Activated CD4-positive, alpha-beta T cell treated with anti-CD3 and anti-CD28 coated beads, Interleukin-2, amount 10 ng/mL, durations not matched to agents 7 days and 5 days (primary cell): ENCODE data around the gene SIL1. TPM values are rescaled to one million over a fixed set of nuclear protein-coding genes. Genes with fewer than 3 reads are reported as not detected.

Source experiments
- CTCF ChIA-PET: fragments of 350-600 bp; sonication (Branson Sonifier 250); formaldehyde crosslinking; loops from one replicate; lab custom pipeline; 2021; ENCODE audit warnings: antibody characterized with exemption; lab: Charles Lee
- POLR2A ChIA-PET: fragments of 350-600 bp; sonication (Branson Sonifier 250); formaldehyde crosslinking; loops from one replicate; lab custom pipeline; 2021; ENCODE audit warnings: antibody characterized with exemption; lab: Charles Lee
- DNase-seq: peaks from one replicate; pipeline ENCODE4 v3.0.0-alpha.2; 2020
- H3K27ac Mint-ChIP-seq: one replicate; pipeline ENCODE4 v1.8.0; 2021; ENCODE audit warnings: mild to moderate bottlenecking, moderate library complexity, mixed read lengths
- H3K27me3 Mint-ChIP-seq: one replicate; pipeline ENCODE4 v1.8.0; 2021; ENCODE audit warnings: mixed read lengths
- H3K36me3 Mint-ChIP-seq: one replicate; pipeline ENCODE4 v1.8.0; 2021; ENCODE audit warnings: low read depth, mixed read lengths
- H3K4me1 Mint-ChIP-seq: one replicate; pipeline ENCODE4 v1.8.0; 2021; ENCODE audit warnings: mixed read lengths
- H3K4me3 Mint-ChIP-seq: one replicate; pipeline ENCODE4 v1.8.0; 2021; ENCODE audit warnings: mild to moderate bottlenecking, moderate library complexity, mixed read lengths
- H3K9me3 Mint-ChIP-seq: one replicate; pipeline ENCODE4 v1.8.0; 2021; ENCODE audit warnings: mixed read lengths
- total RNA-seq, 2 experiments: library from RNA; stranded (reverse); gene quantifications; one replicate each; pipeline ENCODE4 v1.2.3, GENCODE V29; 2021

The SIL1 gene
- total RNA-seq, 2 experiments from 2014 or later: 9.4 to 9.7 TPM

GRCh38 chr5:139108063-139108824, 89.9 kb downstream of the SIL1 start:
- ChIA-PET CTCF (interaction anchor here (1.1 to 1.2 kb wide), 2 partner anchors 15 to 174 kb away, joined by 3 to 4 read pairs; no protein-coding TSS in a partner anchor), POLR2A (no interaction called here)
- H3K4me1 Mint-ChIP-seq: no peaks in the 10 kb centered on the region
- peaks cover 9% of the 10 kb centered on the region for H3K27me3 Mint-ChIP-seq
- H3K4me3 Mint-ChIP-seq: no peak overlapping the region
- no peak for DNase-seq
- no peaks in the 10 kb centered on the region for H3K9me3 Mint-ChIP-seq
- no peak overlapping the region for H3K27ac Mint-ChIP-seq
- H3K36me3 Mint-ChIP-seq: peaks cover under 1% of the 10 kb centered on the region

DNA sequence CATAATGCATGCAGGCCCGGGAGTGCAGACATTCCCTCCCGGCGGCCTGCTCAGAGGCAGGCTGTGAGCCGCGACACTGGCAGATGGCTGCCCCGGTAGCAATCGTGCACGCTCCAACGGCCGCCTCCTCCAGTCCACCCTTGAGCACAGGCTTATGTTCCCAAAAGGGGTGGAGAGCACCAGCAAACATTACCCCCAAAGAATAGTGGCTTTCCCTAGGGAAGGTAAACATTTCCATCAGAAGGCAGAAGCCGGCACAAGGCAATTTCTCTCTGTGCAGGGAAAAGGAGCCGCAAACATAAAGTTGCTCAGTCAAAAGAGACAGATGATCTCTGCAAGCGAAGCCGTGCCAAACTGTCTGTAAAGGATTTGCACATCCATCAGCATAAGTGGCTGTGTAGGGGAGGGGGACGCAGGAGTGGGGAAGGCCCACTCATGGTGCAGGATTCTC, 92.5 kb downstream of the SIL1 start:
- H3K9me3 Mint-ChIP-seq: no peaks in the 10 kb centered on the region
- no peaks in the 10 kb centered on the region for H3K36me3 Mint-ChIP-seq
- H3K27ac Mint-ChIP-seq: no peak overlapping the region
- no peak overlapping the region for H3K4me3 Mint-ChIP-seq
- CTCF ChIA-PET: interaction anchor here (0.9 kb wide), 1 partner anchor 16 kb away, joined by 3 read pairs; no protein-coding TSS in a partner anchor
- H3K4me1 Mint-ChIP-seq: no peaks in the 10 kb centered on the region
- POLR2A ChIA-PET: no interaction called here
- peaks cover 6% of the 10 kb centered on the region for H3K27me3 Mint-ChIP-seq
- no peak for DNase-seq

- no peak overlapping the region for H3K4me3 Mint-ChIP-seq
- H3K27ac Mint-ChIP-seq: no peak overlapping the region
- peaks cover 6% of the 10 kb centered on the region for H3K27me3 Mint-ChIP-seq
- CTCF ChIA-PET: interaction anchor here (0.5 to 0.9 kb wide), 2 partner anchors 15 to 394 kb away, joined by 3 to 4 read pairs; no protein-coding TSS in a partner anchor
- DNase-seq: no peak
- no peaks in the 10 kb centered on the region for H3K9me3 Mint-ChIP-seq
- no peaks in the 10 kb centered on the region for H3K36me3 Mint-ChIP-seq
- POLR2A ChIA-PET: no interaction called here
- no peaks in the 10 kb centered on the region for H3K4me1 Mint-ChIP-seq
Observed at GRCh38 chr5:139104577-139105276, 93.4 kb downstream of the SIL1 start.

- Mint-ChIP-seq H3K9me3 (no peaks in the 10 kb centered on the region), H3K4me3 (no peak overlapping the region), H3K27me3 (peaks cover 4% of the 10 kb centered on the region), H3K36me3 (no peaks in the 10 kb centered on the region), H3K4me1 (no peaks in the 10 kb centered on the region), H3K27ac (no peak overlapping the region)
- no peak for DNase-seq
- POLR2A ChIA-PET: no interaction called here
- CTCF ChIA-PET: interaction anchor here (0.5 kb wide), 1 partner anchor 393 kb away, joined by 4 read pairs; no protein-coding TSS in a partner anchor
Observed at GRCh38 chr5:139103762-139104161, 94.4 kb downstream of the SIL1 start.

- Mint-ChIP-seq H3K36me3 (no peaks in the 10 kb centered on the region), H3K27me3 (peaks cover 7% of the 10 kb centered on the region), H3K9me3 (no peaks in the 10 kb centered on the region), H3K27ac (no peak overlapping the region), H3K4me1 (no peaks in the 10 kb centered on the region), H3K4me3 (no peak overlapping the region)
- CTCF ChIA-PET: interaction anchor here (1.5 kb wide), 2 partner anchors 11 to 291 kb away, joined by 3 read pairs; no protein-coding TSS in a partner anchor
- DNase-seq: no peak
- POLR2A ChIA-PET: no interaction called here
Observed at GRCh38 chr5:139100825-139101224, 97.3 kb downstream of the SIL1 start.

GRCh38 chr5:139094154-139095131, 103.7 kb downstream of the SIL1 start:
- no peak overlapping the region for H3K27ac Mint-ChIP-seq
- no peaks in the 10 kb centered on the region for H3K36me3 Mint-ChIP-seq
- H3K4me1 Mint-ChIP-seq: peaks cover 5% of the 10 kb centered on the region
- ChIA-PET CTCF (interaction anchor here (0.6 to 2.0 kb wide), 2 partner anchors 13 to 305 kb away, joined by 3 to 4 read pairs; no protein-coding TSS in a partner anchor), POLR2A (no interaction called here)
- no peak for DNase-seq
- H3K27me3 Mint-ChIP-seq: peaks cover 3% of the 10 kb centered on the region
- H3K4me3 Mint-ChIP-seq: no peak overlapping the region
- no peaks in the 10 kb centered on the region for H3K9me3 Mint-ChIP-seq

DNA sequence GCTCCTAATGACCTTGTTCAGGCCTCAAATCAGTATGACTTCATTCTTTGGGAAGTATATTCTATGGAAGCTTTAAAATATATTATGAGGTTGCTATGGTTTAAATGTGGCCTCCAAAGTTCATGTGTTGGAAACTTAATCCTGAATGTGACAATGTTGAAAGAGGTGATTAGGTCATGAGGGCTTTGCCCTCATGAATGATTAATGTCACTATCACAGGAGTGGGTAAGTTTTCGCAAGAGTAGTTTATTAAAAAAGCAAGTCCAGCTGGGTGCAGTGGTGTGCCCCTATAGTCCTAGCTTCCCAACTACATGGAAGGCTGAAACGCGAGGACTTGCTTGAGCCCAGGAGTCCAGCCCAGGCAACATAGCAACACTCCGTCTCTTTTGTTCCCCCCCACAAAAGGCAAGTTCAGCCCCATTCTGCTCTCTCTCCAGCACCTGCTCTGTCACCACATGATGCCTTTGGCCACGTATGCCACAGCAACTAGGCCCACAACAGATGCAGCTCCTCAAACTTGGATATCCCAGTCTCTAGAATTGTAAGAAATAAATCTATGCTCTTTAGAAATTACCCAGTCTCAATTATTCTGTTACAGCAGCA, 105.3 kb downstream of the SIL1 start:
- Mint-ChIP-seq H3K4me1 (peaks cover 12% of the 10 kb centered on the region), H3K27me3 (no peaks in the 10 kb centered on the region), H3K27ac (no peak overlapping the region), H3K9me3 (no peaks in the 10 kb centered on the region), H3K36me3 (no peaks in the 10 kb centered on the region), H3K4me3 (no peak overlapping the region)
- ChIA-PET POLR2A (no interaction called here), CTCF (interaction anchor here (2.0 kb wide), 1 partner anchor 15 kb away, joined by 4 read pairs; no protein-coding TSS in a partner anchor)
- DNase-seq: no peak

GRCh38 chr5:139091439-139092156, 106.6 kb downstream of the SIL1 start:
- Mint-ChIP-seq H3K4me3 (no peak overlapping the region), H3K36me3 (no peaks in the 10 kb centered on the region), H3K27me3 (no peaks in the 10 kb centered on the region), H3K27ac (no peak overlapping the region), H3K9me3 (no peaks in the 10 kb centered on the region), H3K4me1 (peaks cover 12% of the 10 kb centered on the region)
- POLR2A ChIA-PET: no interaction called here
- DNase-seq: no peak
- CTCF ChIA-PET: interaction anchor here (0.6 kb wide), 1 partner anchor 15 kb away, joined by 3 read pairs; no protein-coding TSS in a partner anchor

- Mint-ChIP-seq H3K27me3 (no peaks in the 10 kb centered on the region), H3K4me3 (no peak overlapping the region), H3K9me3 (no peaks in the 10 kb centered on the region), H3K27ac (no peak overlapping the region), H3K36me3 (no peaks in the 10 kb centered on the region), H3K4me1 (peaks cover 12% of the 10 kb centered on the region)
- no peak for DNase-seq
- POLR2A ChIA-PET: no interaction called here
- CTCF ChIA-PET: interaction anchor here (1.4 kb wide), 1 partner anchor 15 kb away, joined by 3 read pairs; no protein-coding TSS in a partner anchor
Observed at GRCh38 chr5:139090581-139090980, 107.6 kb downstream of the SIL1 start.

GRCh38 chr5:139088024-139088423, 110.1 kb downstream of the SIL1 start:
- no peak overlapping the region for H3K4me3 Mint-ChIP-seq
- ChIA-PET POLR2A (no interaction called here), CTCF (interaction anchor here (0.8 to 1.2 kb wide), 3 partner anchors 27 to 35 kb away, joined by 3 read pairs; no protein-coding TSS in a partner anchor)
- peaks cover 7% of the 10 kb centered on the region for H3K4me1 Mint-ChIP-seq
- no peak overlapping the region for H3K27ac Mint-ChIP-seq
- no peak for DNase-seq
- no peaks in the 10 kb centered on the region for H3K36me3 Mint-ChIP-seq
- H3K9me3 Mint-ChIP-seq: peaks cover 3% of the 10 kb centered on the region
- H3K27me3 Mint-ChIP-seq: no peaks in the 10 kb centered on the region

GRCh38 chr5:139082813-139083498, 115.2 kb downstream of the SIL1 start:
- H3K36me3 Mint-ChIP-seq: no peaks in the 10 kb centered on the region
- H3K4me3 Mint-ChIP-seq: no peak overlapping the region
- ChIA-PET POLR2A (no interaction called here), CTCF (no interaction called here)
- no peaks in the 10 kb centered on the region for H3K27me3 Mint-ChIP-seq
- no peak for DNase-seq
- H3K4me1 Mint-ChIP-seq: peaks cover 1% of the 10 kb centered on the region
- H3K27ac Mint-ChIP-seq: no peak overlapping the region
- H3K9me3 Mint-ChIP-seq: peaks cover 3% of the 10 kb centered on the region
